Aortic smooth muscle cell (primary cell): ENCODE results near the gene MCF2L2. TPM values are rescaled to one million over a fixed set of nuclear protein-coding genes. Genes with fewer than 3 reads are reported as not detected.

ENCODE experiments used
- total RNA-seq: library from RNA; depleted of rRNA; stranded (reverse); fragments of >200 nt; gene quantifications from 2 replicates; pipeline ENCODE4 v1.2.3, GENCODE V29; 2014

MCF2L2 gene, protein sequence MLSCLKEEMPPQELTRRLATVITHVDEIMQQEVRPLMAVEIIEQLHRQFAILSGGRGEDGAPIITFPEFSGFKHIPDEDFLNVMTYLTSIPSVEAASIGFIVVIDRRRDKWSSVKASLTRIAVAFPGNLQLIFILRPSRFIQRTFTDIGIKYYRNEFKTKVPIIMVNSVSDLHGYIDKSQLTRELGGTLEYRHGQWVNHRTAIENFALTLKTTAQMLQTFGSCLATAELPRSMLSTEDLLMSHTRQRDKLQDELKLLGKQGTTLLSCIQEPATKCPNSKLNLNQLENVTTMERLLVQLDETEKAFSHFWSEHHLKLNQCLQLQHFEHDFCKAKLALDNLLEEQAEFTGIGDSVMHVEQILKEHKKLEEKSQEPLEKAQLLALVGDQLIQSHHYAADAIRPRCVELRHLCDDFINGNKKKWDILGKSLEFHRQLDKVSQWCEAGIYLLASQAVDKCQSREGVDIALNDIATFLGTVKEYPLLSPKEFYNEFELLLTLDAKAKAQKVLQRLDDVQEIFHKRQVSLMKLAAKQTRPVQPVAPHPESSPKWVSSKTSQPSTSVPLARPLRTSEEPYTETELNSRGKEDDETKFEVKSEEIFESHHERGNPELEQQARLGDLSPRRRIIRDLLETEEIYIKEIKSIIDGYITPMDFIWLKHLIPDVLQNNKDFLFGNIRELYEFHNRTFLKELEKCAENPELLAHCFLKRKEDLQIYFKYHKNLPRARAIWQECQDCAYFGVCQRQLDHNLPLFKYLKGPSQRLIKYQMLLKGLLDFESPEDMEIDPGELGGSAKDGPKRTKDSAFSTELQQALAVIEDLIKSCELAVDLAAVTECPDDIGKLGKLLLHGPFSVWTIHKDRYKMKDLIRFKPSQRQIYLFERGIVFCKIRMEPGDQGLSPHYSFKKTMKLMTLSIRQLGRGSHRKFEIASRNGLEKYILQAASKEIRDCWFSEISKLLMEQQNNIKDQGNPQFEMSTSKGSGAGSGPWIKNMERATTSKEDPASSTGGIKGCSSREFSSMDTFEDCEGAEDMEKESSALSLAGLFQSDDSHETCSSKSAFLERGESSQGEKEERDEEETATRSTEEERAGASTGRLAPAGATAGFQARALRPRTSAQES
- total RNA-seq, result 0.31 and 2.4 TPM in 2 replicates

DNA sequence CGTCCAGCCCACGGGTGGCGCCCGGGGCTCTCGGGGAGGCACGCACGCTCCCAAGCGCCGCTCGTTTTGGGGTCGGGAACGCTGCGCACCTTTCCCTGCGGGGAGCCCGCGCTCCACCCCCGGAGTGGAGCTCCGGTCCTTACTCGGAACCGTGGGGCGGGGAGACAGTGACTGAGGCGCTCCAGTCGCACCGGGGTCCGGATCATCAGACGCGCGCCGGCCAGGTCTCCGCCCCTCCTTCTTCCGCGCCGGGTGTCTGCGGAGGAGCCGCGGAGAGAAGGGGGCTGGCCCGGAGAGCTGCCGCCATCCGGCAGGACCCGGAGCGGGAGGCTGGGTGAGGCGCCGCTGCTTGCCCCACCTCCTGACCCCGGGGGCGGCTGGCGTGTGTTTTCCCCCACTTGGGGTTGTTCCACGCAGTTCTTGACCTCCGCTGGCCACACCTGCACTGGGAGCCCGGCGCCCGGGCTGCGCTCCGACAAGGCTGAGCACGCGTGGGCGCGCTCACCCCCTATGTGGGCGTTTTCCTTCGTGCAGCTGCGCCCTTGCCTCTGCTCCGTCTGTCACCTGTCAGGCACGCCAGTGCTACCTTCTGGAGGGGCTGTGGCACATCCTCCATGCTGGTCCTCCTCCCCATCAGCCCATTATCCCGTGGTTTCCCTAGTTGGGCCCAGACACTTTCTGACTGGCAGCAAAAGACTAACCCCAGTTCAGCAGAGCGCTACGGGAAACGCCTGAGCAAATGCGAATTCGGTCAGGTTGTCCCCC lies at the start of gene MCF2L2:
TSS of gene MCF2L2 (minus strand) at position 173 of the 765 bp plus-strand sequence. CDS start 642 bp downstream, outside the sequence.

DNA sequence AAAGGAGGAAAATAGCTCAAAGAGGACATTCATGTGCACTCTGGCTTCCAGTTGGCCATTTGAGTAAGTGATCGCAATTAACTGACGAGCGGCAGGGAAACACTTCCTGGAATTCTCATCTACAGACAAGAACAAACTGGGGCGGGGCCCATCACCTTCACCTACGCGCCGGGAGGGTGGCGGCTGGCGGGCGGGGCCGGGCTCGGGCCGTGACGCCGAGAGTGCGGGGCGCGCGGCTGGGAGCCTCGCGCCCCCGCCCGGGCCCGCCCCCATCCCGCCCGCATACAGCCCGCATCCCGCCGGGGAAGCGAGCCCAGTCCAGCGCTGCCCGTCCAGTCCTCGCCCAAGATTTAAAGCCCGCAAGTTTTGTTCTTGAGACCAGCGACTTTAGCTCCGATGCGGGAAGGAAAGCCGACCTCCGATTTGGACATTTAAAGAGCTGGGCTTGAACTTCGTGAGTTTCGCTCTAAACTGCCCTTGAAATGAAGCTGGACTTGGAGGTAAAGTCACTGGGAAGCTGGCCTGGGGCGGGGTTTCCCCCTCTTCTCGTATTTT lies 175.4 kb downstream of the MCF2L2 start, which contains the start of gene B3GNT5:
TSS of gene B3GNT5 (plus strand) at position 281 of the 555 bp plus-strand sequence. CDS start 16,546 bp downstream, outside the sequence.

Other genes with a start within 250 kb of the MCF2L2 start
- gene B3GNT5, start 175.4 kb downstream of the MCF2L2 start, total RNA-seq, result 3.6 and 5.5 TPM in 2 replicates
- 0.19 and 0.26 TPM in 2 replicates for gene KLHL6, start 127.1 kb upstream of the MCF2L2 start, total RNA-seq
- gene KLHL24, start 207.0 kb upstream of the MCF2L2 start, total RNA-seq, result 59.6 and 82.9 TPM in 2 replicates